ENCODE results near the gene SH3GL1.

SH3GL1 gene

DNA sequence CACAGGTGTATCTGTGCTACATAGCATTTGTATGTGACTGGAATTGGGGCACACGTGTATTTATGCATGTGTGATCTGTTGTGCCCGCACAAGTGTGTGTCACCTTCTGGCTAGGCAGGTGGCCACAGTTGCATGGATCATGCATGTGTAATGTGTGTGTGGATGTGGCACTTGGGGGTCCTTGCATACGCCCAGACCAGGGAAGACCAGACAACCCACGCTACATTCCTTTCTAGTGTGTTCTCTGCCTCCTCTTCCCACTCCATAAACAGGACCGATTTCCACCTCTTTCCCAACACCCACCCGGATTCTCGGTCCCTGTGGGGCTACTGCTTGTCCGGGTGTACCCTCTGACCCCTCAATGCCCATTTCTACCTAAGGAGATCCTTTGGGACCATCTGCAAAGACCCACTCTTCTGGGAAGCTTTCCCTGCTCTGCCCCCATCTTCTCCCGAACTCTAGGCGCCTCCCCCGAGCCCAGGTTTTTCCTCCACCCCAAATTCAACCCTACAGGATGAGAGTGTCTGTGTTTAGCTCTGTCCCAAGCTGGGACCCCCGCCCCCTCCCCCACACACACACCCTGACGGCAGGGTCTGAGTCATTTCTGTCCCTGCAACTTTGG, 74.0 kb downstream of the SH3GL1 start:
- TF ChIP-seq, protein P1, sequence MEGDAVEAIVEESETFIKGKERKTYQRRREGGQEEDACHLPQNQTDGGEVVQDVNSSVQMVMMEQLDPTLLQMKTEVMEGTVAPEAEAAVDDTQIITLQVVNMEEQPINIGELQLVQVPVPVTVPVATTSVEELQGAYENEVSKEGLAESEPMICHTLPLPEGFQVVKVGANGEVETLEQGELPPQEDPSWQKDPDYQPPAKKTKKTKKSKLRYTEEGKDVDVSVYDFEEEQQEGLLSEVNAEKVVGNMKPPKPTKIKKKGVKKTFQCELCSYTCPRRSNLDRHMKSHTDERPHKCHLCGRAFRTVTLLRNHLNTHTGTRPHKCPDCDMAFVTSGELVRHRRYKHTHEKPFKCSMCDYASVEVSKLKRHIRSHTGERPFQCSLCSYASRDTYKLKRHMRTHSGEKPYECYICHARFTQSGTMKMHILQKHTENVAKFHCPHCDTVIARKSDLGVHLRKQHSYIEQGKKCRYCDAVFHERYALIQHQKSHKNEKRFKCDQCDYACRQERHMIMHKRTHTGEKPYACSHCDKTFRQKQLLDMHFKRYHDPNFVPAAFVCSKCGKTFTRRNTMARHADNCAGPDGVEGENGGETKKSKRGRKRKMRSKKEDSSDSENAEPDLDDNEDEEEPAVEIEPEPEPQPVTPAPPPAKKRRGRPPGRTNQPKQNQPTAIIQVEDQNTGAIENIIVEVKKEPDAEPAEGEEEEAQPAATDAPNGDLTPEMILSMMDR (IDR thresholded peaks at IDR 0.05; ENCODE audit: insufficient read depth, missing control alignments), result no peak
- FAIRE-seq (no peak), DNase-seq (ENCODE audit: insufficient read length, low spot score) (no peak)

- no peak for FAIRE-seq
- DNase-seq (ENCODE audit: insufficient read length, low spot score), result no peak
- TF ChIP-seq, protein P1 (IDR thresholded peaks at IDR 0.05; ENCODE audit: insufficient read depth, missing control alignments), result no peak
These were observed 76.1 kb downstream of the SH3GL1 start for GRCh38 chr19:4324228-4324627.

DNA sequence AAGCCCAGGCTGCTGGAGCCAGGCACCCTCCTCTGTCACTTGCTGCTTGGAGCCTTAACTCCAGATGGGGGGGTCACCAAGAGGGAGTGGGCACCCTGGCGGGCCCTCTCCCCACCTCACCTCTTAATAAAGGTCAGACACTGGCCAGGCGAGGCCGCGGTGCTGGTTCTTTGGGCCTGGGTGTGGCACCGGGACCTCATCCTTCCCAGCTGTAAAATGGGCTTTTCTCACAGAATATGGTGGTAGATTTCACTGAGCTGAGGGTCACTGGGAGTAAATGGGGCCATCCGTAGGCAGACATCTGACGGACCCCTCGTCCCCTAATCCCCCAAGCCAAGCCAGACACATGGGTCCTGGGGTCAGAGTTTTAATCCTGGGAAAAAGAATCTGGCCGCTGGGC, 76.7 kb downstream of the SH3GL1 start:
- TF ChIP-seq, protein P1 (IDR thresholded peaks at IDR 0.05; ENCODE audit: insufficient read depth, missing control alignments), result no peak
- FAIRE-seq, result no peak

DNA sequence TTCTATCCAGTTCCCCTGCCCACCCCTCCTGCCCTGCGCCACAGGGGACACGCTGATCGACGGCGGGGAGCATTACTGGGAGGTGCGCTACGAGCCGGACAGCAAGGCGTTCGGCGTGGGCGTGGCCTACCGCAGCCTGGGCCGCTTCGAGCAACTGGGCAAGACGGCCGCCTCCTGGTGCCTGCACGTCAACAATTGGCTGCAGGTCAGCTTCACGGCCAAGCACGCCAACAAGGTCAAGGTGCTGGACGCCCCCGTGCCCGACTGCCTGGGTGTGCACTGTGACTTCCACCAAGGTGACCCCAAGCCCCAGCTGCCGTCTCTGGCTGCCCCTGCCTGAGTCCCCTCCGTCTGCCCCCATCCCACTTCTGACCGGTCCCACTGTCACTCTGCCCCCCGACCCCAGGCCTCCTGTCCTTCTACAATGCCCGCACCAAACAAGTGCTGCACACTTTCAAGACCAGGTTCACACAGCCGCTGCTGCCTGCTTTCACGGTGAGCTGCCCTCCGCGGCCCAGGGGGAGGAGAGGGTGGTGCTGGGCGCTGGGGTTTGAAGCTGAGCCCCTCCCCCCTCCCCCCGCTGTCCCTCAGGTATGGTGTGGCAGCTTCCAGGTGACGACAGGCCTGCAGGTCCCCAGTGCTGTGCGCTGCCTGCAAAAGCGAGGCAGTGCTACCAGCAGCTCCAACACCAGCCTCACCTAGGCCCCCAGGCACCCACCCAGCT, 77.2 kb downstream of the SH3GL1 start:
- TF ChIP-seq, protein P1 (IDR thresholded peaks at IDR 0.05; ENCODE audit: insufficient read depth, missing control alignments), result no peak
- DNase-seq (ENCODE audit: insufficient read length, low spot score) (no peak), FAIRE-seq (no peak)

More for the DNA sequence above, 76.7 kb downstream of the SH3GL1 start:
- DNase-seq (ENCODE audit: insufficient read length, low spot score), result no peak

DNA sequence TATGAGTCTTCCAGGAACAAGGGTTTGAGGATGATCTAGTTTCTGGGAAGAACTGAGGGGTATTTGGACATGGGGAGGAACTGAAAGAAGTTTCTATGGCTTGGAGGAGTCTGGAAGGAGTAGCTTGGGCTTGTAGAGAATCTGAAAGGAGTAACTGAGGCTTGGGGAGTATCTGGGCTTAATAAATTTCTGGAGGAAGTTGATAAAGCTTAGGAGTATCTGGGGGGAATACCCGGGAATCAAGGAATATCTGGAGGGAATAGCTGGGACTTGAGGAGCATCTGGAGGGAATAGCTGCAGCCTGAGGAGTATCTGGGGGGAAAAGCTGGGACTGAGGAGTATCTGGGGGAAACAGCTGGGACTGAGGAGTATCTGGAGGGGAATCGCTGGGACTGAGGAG, 79.9 kb downstream of the SH3GL1 start:
- DNase-seq (ENCODE audit: insufficient read length, low spot score) (no peak), FAIRE-seq (no peak)
- TF ChIP-seq, protein P1 (IDR thresholded peaks at IDR 0.05; ENCODE audit: insufficient read depth, missing control alignments), result no peak

DNA sequence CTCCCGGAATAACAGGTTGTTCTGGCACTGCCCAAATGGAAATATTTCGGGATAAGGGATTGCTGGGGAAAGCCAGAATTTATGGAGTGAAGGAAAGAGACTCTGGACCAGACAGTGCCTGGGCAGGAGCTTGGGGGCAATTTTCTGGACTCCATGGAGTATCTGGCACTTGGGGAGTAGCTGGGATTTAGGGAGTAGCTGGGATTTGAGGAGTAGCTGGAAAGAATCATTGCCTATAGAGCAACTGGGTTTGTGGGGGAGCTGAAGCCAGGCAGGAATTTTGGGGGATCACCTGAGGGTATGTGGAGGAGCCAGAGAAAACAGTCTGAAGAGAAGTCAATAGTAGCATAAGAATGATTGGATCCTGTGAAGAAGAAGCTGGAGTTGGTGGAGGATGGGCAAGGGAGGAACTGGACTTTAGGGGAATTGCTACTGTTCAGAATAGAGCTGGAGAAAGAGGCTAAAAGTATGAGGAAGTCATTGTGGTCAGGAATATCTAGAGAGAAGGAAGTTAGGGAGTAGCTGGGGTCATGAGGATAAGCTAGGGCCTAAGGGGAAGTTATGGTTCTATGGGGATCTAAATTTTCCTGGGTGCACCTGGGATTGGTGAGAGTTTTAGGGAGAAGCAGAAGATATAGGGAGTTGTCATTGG, 81.2 kb downstream of the SH3GL1 start:
- FAIRE-seq (no peak), DNase-seq (ENCODE audit: insufficient read length, low spot score) (no peak)
- TF ChIP-seq, protein P1 (IDR thresholded peaks at IDR 0.05; ENCODE audit: insufficient read depth, missing control alignments), result no peak

GRCh38 chr19:4318460-4318859, 81.9 kb downstream of the SH3GL1 start:
- DNase-seq (ENCODE audit: insufficient read length, low spot score), result no peak
- TF ChIP-seq, protein P1 (IDR thresholded peaks at IDR 0.05; ENCODE audit: insufficient read depth, missing control alignments), result no peak
- no peak for FAIRE-seq

All from D721Med (cell line).